HL-60 (cell line): Measurements from ENCODE around the gene HK1.

ENCODE experiments used
- CTCF ChIP-seq: IDR thresholded peaks from one replicate; pipeline ENCODE4 v1.5.1; 2011; ENCODE audit warnings: low read length, control low read depth, inconsistent platforms; ENCODE audit not compliant: insufficient read depth
- REST ChIP-seq: IDR thresholded peaks from 2 replicates; pipeline ENCODE4 v1.6.1; 2012; ENCODE audit warnings: low read depth; ENCODE audit not compliant: insufficient replicate concordance

GRCh38 chr10:69412232-69412790 is 134.0 kb downstream of the HK1 start:
- TF ChIP-seq CTCF, result no peak
- TF ChIP-seq REST, result no peak
